Esophagus squamous epithelium (tissue), 5 donors: ENCODE data around the gene RIC8B. TPM values are rescaled to one million over a fixed set of nuclear protein-coding genes. Genes with fewer than 3 reads are reported as not detected.

Source experiments
- DNase-seq: peaks from one replicate; lab custom pipeline; 2025; lab: John Stamatoyannopoulos, UW
- H3K27ac ChIP-seq, 4 donors: fragments of 200-600 bp; sonication (generic); one replicate each; pipeline ENCODE4 v1.5.1; 2016 to 2019; ENCODE audit warnings: mild to moderate bottlenecking in 1 of 4
- H3K27me3 ChIP-seq, 4 donors: fragments of 200-600 bp; sonication (generic); 1 replicate in 3 of 4; 2 replicates in 1 of 4; pipeline versions ENCODE4 v1.5.1 to v1.6.0; 2017 to 2021; ENCODE audit warnings: antibody characterized with exemption in 1 of 4
- H3K36me3 ChIP-seq, 3 donors: fragments of 200-600 bp; sonication (generic); one replicate each; pipeline ENCODE4 v1.5.1; 2016 to 2019
- H3K4me1 ChIP-seq, 3 donors: fragments of 200-600 bp; sonication (generic); one replicate each; pipeline ENCODE4 v1.5.1; 2017 to 2019
- H3K4me3 ChIP-seq, 4 donors: fragments of 200-600 bp; sonication (generic); 1 replicate in 3 of 4; 2 replicates in 1 of 4; pipeline ENCODE4 v1.5.1; 2016 to 2019; ENCODE audit warnings: mild to moderate bottlenecking in 2 of 4, moderate library complexity in 1 of 4
- H3K9me3 ChIP-seq, 3 donors: fragments of 200-600 bp; sonication (generic); one replicate each; pipeline ENCODE4 v1.5.1; 2016 to 2019
- CTCF ChIP-seq, 6 experiments: fragments of 450-650 bp in 4 of 6; fragments of 200-600 bp in 2 of 6; sonication (generic) in 2 of 6; IDR thresholded peaks; one replicate each; pipeline ENCODE4 v1.5.1; 2016 to 2019; ENCODE audit warnings: antibody characterized with exemption in 6 of 6, mild to moderate bottlenecking in 4 of 6, moderate library complexity in 4 of 6
- POLR2A ChIP-seq, 4 donors: fragments of 450-650 bp; IDR thresholded peaks; one replicate each; pipeline ENCODE4 v1.6.1; 2017; ENCODE audit warnings: antibody characterized with exemption in 4 of 4, mild to moderate bottlenecking in 4 of 4, moderate library complexity in 3 of 4
- WGBS, 2 donors: methylation state at CpG; one replicate each; pipeline ENCODE4 v1.1.5; 2018; 5-methylcytosine and 5-hydroxymethylcytosine counted together
- intact Hi-C: fragments of 100-400 bp; cut with DNase I; formaldehyde crosslinking; loops from one replicate; pipeline ENCODE4 v1.15.0; 2022
- total RNA-seq, 4 donors: library from RNA; depleted of rRNA; stranded (reverse); fragments of >200 nt; gene quantifications; one replicate each; pipeline ENCODE4 v1.1.0, GENCODE V29; 2016
- donor health status: DM: yes; HTN: yes; CAD: no.

Gene RIC8B
- total RNA-seq, 4 donors from 2014 or later, result 2.7 to 7.3 (median 5.0) TPM

GRCh38 chr12:106758349-106759110, 16.0 kb upstream of the RIC8B start:
- DNase-seq, result no peak
- H3K27ac ChIP-seq, result peak overlapping the region in 2 of 4 donors; percentile 27 to 64
- WGBS, 2 donors, result 82 to 90% methylated on average over 2 to 4 of the region's 7 CpGs
- intact Hi-C loops, result no loop called here
- peaks cover 0 to 10% (median 8%) of the 10 kb centered on the region in 3 donors for H3K4me1 ChIP-seq
- H3K9me3 ChIP-seq, result no peaks in the 10 kb centered on the region
- no peaks in the 10 kb centered on the region for H3K36me3 ChIP-seq
- no peak for TF ChIP-seq CTCF (IDR thresholded peaks at IDR 0.05)
- no peak for TF ChIP-seq POLR2A (IDR thresholded peaks at IDR 0.05)
- peaks cover 0 to 3% (median 0%) of the 10 kb centered on the region in 4 donors for H3K27me3 ChIP-seq
- no peak overlapping the region for H3K4me3 ChIP-seq

- peaks cover 0 to 10% (median 8%) of the 10 kb centered on the region in 3 donors for H3K4me1 ChIP-seq
- WGBS, 2 donors, result 81 to 82% methylated on average over 7 of the region's 7 CpGs
- peak overlapping the region in 2 of 4 donors; percentile 33 to 64 for H3K27ac ChIP-seq
- H3K9me3 ChIP-seq, result no peaks in the 10 kb centered on the region
- no peak for DNase-seq
- TF ChIP-seq CTCF (IDR thresholded peaks at IDR 0.05) (no peak), POLR2A (IDR thresholded peaks at IDR 0.05) (no peak)
- H3K36me3 ChIP-seq, result no peaks in the 10 kb centered on the region
- H3K4me3 ChIP-seq, result no peak overlapping the region
- intact Hi-C loops, result no loop called here
- H3K27me3 ChIP-seq, result peaks cover 0 to 4% (median 0%) of the 10 kb centered on the region in 4 donors
Observed at GRCh38 chr12:106759526-106760183, 14.8 kb upstream of the RIC8B start.

GRCh38 chr12:106760184-106760531, 14.3 kb upstream of the RIC8B start:
- H3K36me3 ChIP-seq, result no peaks in the 10 kb centered on the region
- peaks cover 0 to 10% (median 8%) of the 10 kb centered on the region in 3 donors for H3K4me1 ChIP-seq
- no peak overlapping the region for H3K4me3 ChIP-seq
- 30 to 40% methylated on average over 2 of the region's 2 CpGs for WGBS, 2 donors
- DNase-seq, result no peak
- peak overlapping the region in 2 of 4 donors; percentile 33 to 64 for H3K27ac ChIP-seq
- no peak for TF ChIP-seq POLR2A (IDR thresholded peaks at IDR 0.05)
- TF ChIP-seq CTCF (IDR thresholded peaks at IDR 0.05), result no peak
- H3K9me3 ChIP-seq, result no peaks in the 10 kb centered on the region
- H3K27me3 ChIP-seq, result peaks cover 0 to 9% (median 0%) of the 10 kb centered on the region in 4 donors
- intact Hi-C loops, result no loop called here

GRCh38 chr12:106764220-106764619, 10.3 kb upstream of the RIC8B start:
- Histone ChIP-seq H3K36me3 (no peaks in the 10 kb centered on the region), H3K4me3 (no peak overlapping the region), H3K4me1 (peaks cover 0 to 10% (median 8%) of the 10 kb centered on the region in 3 donors), H3K27ac (no peak overlapping the region), H3K9me3 (no peaks in the 10 kb centered on the region), H3K27me3 (peaks cover 0 to 47% (median 0%) of the 10 kb centered on the region in 4 donors)
- intact Hi-C loops, result no loop called here
- TF ChIP-seq CTCF (IDR thresholded peaks at IDR 0.05), result no peak
- no peak for TF ChIP-seq POLR2A (IDR thresholded peaks at IDR 0.05)
- no peak for DNase-seq

- no peak for DNase-seq
- H3K27me3 ChIP-seq, result peaks cover 0 to 52% (median 0%) of the 10 kb centered on the region in 4 donors
- H3K36me3 ChIP-seq, result no peaks in the 10 kb centered on the region
- TF ChIP-seq POLR2A (IDR thresholded peaks at IDR 0.05) (no peak), CTCF (IDR thresholded peaks at IDR 0.05) (no peak)
- intact Hi-C loops, result no loop called here
- WGBS, 2 donors, result 87 to 96% methylated on average over 3 of the region's 3 CpGs
- H3K4me3 ChIP-seq, result no peak overlapping the region
- H3K27ac ChIP-seq, result no peak overlapping the region
- H3K9me3 ChIP-seq, result no peaks in the 10 kb centered on the region
- peaks cover 0 to 7% (median 5%) of the 10 kb centered on the region in 3 donors for H3K4me1 ChIP-seq
Observed at GRCh38 chr12:106764738-106765137, 9.7 kb upstream of the RIC8B start.
